Spinal cord (tissue), 10 donors: ENCODE results near the gene FBXO31. TPM values are rescaled to one million over a fixed set of nuclear protein-coding genes. Genes with fewer than 3 reads are reported as not detected.

Experiments
- DNase-seq, 6 donors: peaks; one replicate each; pipeline versions ENCODE4 v3.0.0 to v3.0.0-alpha.2; 2013 to 2015; ENCODE audit warnings: low spot score in 6 of 6, low read depth in 4 of 6
- H3K27ac ChIP-seq: one replicate; pipeline ENCODE4 v1.5.1; 2013; ENCODE audit warnings: low read depth, low read length, control low read depth
- H3K27me3 ChIP-seq: one replicate; pipeline ENCODE4 v1.6.1; 2013; ENCODE audit warnings: low read length; ENCODE audit not compliant: control insufficient read depth, insufficient read depth
- H3K36me3 ChIP-seq: one replicate; pipeline ENCODE4 v1.6.1; 2013; ENCODE audit warnings: low read length; ENCODE audit not compliant: control insufficient read depth, insufficient read depth
- H3K4me1 ChIP-seq: one replicate; pipeline ENCODE4 v1.6.1; 2013; ENCODE audit warnings: low read length; ENCODE audit not compliant: control insufficient read depth, insufficient read depth
- H3K4me3 ChIP-seq: one replicate; pipeline ENCODE4 v1.5.1; 2013; ENCODE audit warnings: low read depth, low read length, control low read depth
- H3K9me3 ChIP-seq: one replicate; pipeline ENCODE4 v1.6.1; 2013; ENCODE audit warnings: low read length; ENCODE audit not compliant: control insufficient read depth, insufficient read depth
- WGBS: methylation state at CpG from one replicate; pipeline ENCODE4 v1.1.5; 2013; ENCODE audit warnings: missing lambda C conversion rate; ENCODE audit not compliant: insufficient coverage; 5-methylcytosine and 5-hydroxymethylcytosine counted together
- polyA plus RNA-seq, 2 donors: library from polyadenylated mRNA; unstranded; fragments of 120-200 nt; gene quantifications; one replicate each; pipeline ENCODE4 v1.2.1, GENCODE V29; 2013; ENCODE audit not compliant: insufficient read length in 2 of 2
- total RNA-seq, 2 donors: library from RNA; depleted of rRNA in 1 of 2; stranded (reverse); fragments of 120-200 nt in 1 of 2; fragments of >200 nt in 1 of 2; gene quantifications; one replicate each; pipeline versions ENCODE4 v1.2.3 to v1.2.4, GENCODE V29; 2013 to 2014
- donor health status: healthy.

Gene FBXO31
- total and polyA plus RNA-seq, 4 donors = 21.0 to 48.6 (median 41.0) TPM

GRCh38 chr16:87323727-87324410 lies 59.7 kb downstream of the FBXO31 start:
- no peak for DNase-seq
- Histone ChIP-seq H3K27ac (no peak overlapping the region), H3K4me1 (peaks cover 15% of the 10 kb centered on the region), H3K36me3 (peaks cover 58% of the 10 kb centered on the region), H3K9me3 (no peaks in the 10 kb centered on the region), H3K27me3 (no peaks in the 10 kb centered on the region), H3K4me3 (no peak overlapping the region)
- WGBS = 95% methylated on average over 21 of the region's 21 CpGs

GRCh38 chr16:87322833-87323726 lies 60.5 kb downstream of the FBXO31 start:
- H3K36me3 ChIP-seq = peaks cover 50% of the 10 kb centered on the region
- DNase-seq = no peak
- H3K9me3 ChIP-seq = no peaks in the 10 kb centered on the region
- H3K4me1 ChIP-seq = peaks cover 21% of the 10 kb centered on the region
- no peak overlapping the region for H3K4me3 ChIP-seq
- WGBS = 92% methylated on average over 35 of the region's 35 CpGs
- H3K27me3 ChIP-seq = no peaks in the 10 kb centered on the region
- no peak overlapping the region for H3K27ac ChIP-seq

- peaks cover 44% of the 10 kb centered on the region for H3K36me3 ChIP-seq
- H3K27me3 ChIP-seq = no peaks in the 10 kb centered on the region
- peaks cover 23% of the 10 kb centered on the region for H3K4me1 ChIP-seq
- no peak overlapping the region for H3K4me3 ChIP-seq
- no peak overlapping the region for H3K27ac ChIP-seq
- WGBS = 86% methylated on average over 8 of the region's 9 CpGs
- no peak for DNase-seq
- no peaks in the 10 kb centered on the region for H3K9me3 ChIP-seq
Measured at GRCh38 chr16:87322360-87322759, 61.2 kb downstream of the FBXO31 start.

GRCh38 chr16:87321336-87322107 lies 62.1 kb downstream of the FBXO31 start:
- H3K4me3 ChIP-seq = no peak overlapping the region
- H3K36me3 ChIP-seq = peaks cover 38% of the 10 kb centered on the region
- DNase-seq = no peak
- 82% methylated on average over 8 of the region's 20 CpGs for WGBS
- H3K4me1 ChIP-seq = peaks cover 24% of the 10 kb centered on the region
- no peaks in the 10 kb centered on the region for H3K9me3 ChIP-seq
- no peaks in the 10 kb centered on the region for H3K27me3 ChIP-seq
- H3K27ac ChIP-seq = no peak overlapping the region

- 89% methylated on average over 10 of the region's 12 CpGs for WGBS
Measured at GRCh38 chr16:87320510-87321227, 62.9 kb downstream of the FBXO31 start.

GRCh38 chr16:87319997-87320491 lies 63.5 kb downstream of the FBXO31 start:
- Histone ChIP-seq H3K27ac (no peak overlapping the region), H3K27me3 (no peaks in the 10 kb centered on the region), H3K4me3 (no peak overlapping the region), H3K36me3 (peaks cover 31% of the 10 kb centered on the region), H3K9me3 (no peaks in the 10 kb centered on the region), H3K4me1 (peaks cover 21% of the 10 kb centered on the region)
- no peak for DNase-seq
- 91% methylated on average over 7 of the region's 7 CpGs for WGBS

More at GRCh38 chr16:87320510-87321227, 62.9 kb downstream of the FBXO31 start:
- H3K27ac ChIP-seq = no peak overlapping the region
- H3K36me3 ChIP-seq = peaks cover 37% of the 10 kb centered on the region
- no peaks in the 10 kb centered on the region for H3K27me3 ChIP-seq
- H3K4me1 ChIP-seq = peaks cover 22% of the 10 kb centered on the region
- no peaks in the 10 kb centered on the region for H3K9me3 ChIP-seq
- DNase-seq = no peak
- no peak overlapping the region for H3K4me3 ChIP-seq

- DNase-seq = no peak
- no peak overlapping the region for H3K4me3 ChIP-seq
- H3K4me1 ChIP-seq = peaks cover 10% of the 10 kb centered on the region
- H3K27me3 ChIP-seq = no peaks in the 10 kb centered on the region
- no peak overlapping the region for H3K27ac ChIP-seq
- H3K9me3 ChIP-seq = no peaks in the 10 kb centered on the region
- H3K36me3 ChIP-seq = peaks cover 23% of the 10 kb centered on the region
Measured at GRCh38 chr16:87319011-87319410, 64.6 kb downstream of the FBXO31 start.

- Histone ChIP-seq H3K36me3 (peaks cover 13% of the 10 kb centered on the region), H3K9me3 (no peaks in the 10 kb centered on the region), H3K27me3 (no peaks in the 10 kb centered on the region), H3K4me3 (peak overlapping the region; percentile 91), H3K27ac (peak overlapping the region; percentile 91), H3K4me1 (peaks cover 10% of the 10 kb centered on the region)
- peak in 3 of 6 donors; percentile 10 to 17 (median 17) for DNase-seq
- WGBS = 11% methylated on average over 11 of the region's 28 CpGs
Measured at GRCh38 chr16:87317750-87318644, 65.6 kb downstream of the FBXO31 start.
